AG04450 (cell line): ENCODE measurements around the gene JMJD7. TPM values are rescaled to one million over a fixed set of nuclear protein-coding genes. Genes with fewer than 3 reads are reported as not detected.

Source experiments
- CTCF ChIA-PET: fragments of 300-600, 350-600 bp; formaldehyde crosslinking; extraction: SDS; loops from one replicate; lab custom pipeline; 2022; ENCODE audit warnings: antibody characterized with exemption, inconsistent platforms; lab: Charles Lee
- POLR2A ChIA-PET: fragments of 350-600 bp; formaldehyde crosslinking; extraction: SDS; loops from one replicate; lab custom pipeline; 2021; ENCODE audit warnings: antibody characterized with exemption, inconsistent platforms; lab: Yijun Ruan, JAX
- DNase-seq: peaks from one replicate; pipeline ENCODE4 v3.0.0-alpha.2; 2011; ENCODE audit warnings: low read depth, low spot score
- H3K27ac ChIP-seq: one replicate; pipeline ENCODE4 v1.5.1; 2012; ENCODE audit warnings: low read depth, low read length, control low read depth
- H3K27me3 ChIP-seq: one replicate; pipeline ENCODE4 v1.6.0; 2012; ENCODE audit warnings: low read length; ENCODE audit not compliant: control insufficient read depth, insufficient read depth
- H3K4me3 ChIP-seq: 2 replicates; pipeline ENCODE4 v1.5.1; 2011; ENCODE audit warnings: mild to moderate bottlenecking, low read depth, low read length, control low read depth
- H3K9me3 ChIP-seq: 2 replicates; pipeline ENCODE4 v1.5.1; 2012; ENCODE audit warnings: low read length; ENCODE audit not compliant: control insufficient read depth, insufficient read depth
- polyA plus RNA-seq: library from polyadenylated mRNA; depleted of rRNA; stranded (reverse); fragments of >200 nt; gene quantifications from 2 replicates; pipeline ENCODE4 v1.2.3, GENCODE V29; 2011
- TF ChIP-seq, protein P1 (sequence below): IDR thresholded peaks from 2 replicates; pipeline ENCODE4 v1.5.1; 2011; ENCODE audit warnings: low read depth, low read length, control low read depth, inconsistent platforms

The JMJD7 gene
- polyA plus RNA-seq, 1 experiment = 5.1 TPM

DNA sequence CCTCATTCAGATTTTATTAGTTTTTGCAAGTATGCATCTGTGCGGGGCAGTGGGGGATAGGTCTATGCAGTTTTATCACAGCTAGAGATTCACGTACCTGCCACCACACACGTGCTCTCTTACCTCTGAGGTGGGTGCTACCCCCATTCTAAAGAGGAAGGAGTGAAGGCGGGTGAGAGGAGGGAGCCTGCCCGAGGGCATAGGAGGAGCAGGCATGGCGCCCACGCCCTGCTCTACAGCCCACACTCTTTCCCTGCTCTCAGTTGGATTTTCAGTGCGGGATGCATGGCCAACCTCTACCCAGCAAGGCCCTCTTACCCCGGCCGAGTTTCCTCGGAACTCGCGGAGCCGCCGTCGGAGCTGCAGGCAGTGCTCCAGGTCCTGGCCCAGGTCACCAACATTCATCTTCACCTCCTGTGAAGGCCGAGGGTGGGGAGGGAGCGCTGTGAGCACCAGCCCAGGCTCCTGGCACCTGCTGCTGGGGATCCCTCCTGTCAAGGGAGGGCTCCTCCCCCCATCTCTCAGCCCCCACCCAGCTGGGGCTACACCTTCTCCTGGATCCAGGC lies 37.7 kb downstream of the JMJD7 start:
- H3K27me3 ChIP-seq = peaks cover 17% of the 10 kb centered on the region
- no peaks in the 10 kb centered on the region; the same call in 1 of the 2 replicates for H3K9me3 ChIP-seq
- no peak overlapping the region for H3K27ac ChIP-seq
- TF ChIP-seq, protein P1, sequence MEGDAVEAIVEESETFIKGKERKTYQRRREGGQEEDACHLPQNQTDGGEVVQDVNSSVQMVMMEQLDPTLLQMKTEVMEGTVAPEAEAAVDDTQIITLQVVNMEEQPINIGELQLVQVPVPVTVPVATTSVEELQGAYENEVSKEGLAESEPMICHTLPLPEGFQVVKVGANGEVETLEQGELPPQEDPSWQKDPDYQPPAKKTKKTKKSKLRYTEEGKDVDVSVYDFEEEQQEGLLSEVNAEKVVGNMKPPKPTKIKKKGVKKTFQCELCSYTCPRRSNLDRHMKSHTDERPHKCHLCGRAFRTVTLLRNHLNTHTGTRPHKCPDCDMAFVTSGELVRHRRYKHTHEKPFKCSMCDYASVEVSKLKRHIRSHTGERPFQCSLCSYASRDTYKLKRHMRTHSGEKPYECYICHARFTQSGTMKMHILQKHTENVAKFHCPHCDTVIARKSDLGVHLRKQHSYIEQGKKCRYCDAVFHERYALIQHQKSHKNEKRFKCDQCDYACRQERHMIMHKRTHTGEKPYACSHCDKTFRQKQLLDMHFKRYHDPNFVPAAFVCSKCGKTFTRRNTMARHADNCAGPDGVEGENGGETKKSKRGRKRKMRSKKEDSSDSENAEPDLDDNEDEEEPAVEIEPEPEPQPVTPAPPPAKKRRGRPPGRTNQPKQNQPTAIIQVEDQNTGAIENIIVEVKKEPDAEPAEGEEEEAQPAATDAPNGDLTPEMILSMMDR = no peak
- POLR2A ChIA-PET = no interaction called here
- no peak for DNase-seq
- CTCF ChIA-PET = no interaction called here
- H3K4me3 ChIP-seq = no peak overlapping the region

DNA sequence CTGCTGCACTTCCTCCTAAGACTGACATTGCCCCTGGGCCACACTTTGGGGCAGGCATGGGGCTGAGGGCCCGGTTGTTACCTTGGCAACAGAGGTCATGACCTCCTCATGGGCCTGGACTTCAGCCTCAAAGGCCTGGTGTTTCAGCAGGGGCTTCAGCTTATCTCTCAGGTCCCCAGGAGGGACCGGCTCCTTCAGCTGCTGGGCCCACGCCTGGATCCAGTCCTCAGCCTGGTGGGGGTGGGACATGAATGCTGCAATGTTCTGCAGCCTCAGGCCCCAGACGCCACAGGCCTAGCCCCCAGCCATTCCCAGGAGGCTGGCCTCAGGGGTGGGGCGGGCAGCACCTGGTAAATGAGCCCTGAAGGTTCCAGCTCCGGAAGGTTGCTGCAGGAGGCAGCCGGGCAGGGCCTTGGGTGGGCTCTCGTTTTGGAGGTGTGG lies 38.4 kb downstream of the JMJD7 start:
- H3K9me3 ChIP-seq = no peaks in the 10 kb centered on the region; the same call in 1 of the 2 replicates
- POLR2A ChIA-PET = no interaction called here
- CTCF ChIA-PET = no interaction called here

GRCh38 chr15:41866872-41867579 lies 39.1 kb downstream of the JMJD7 start:
- TF ChIP-seq, protein P1 = no peak
- ChIA-PET POLR2A (interaction anchor here (1.1 kb wide), 1 partner anchor 15 kb away, joined by 4 read pairs; no protein-coding TSS in a partner anchor), CTCF (no interaction called here)
- Histone ChIP-seq H3K4me3 (no peak overlapping the region), H3K27me3 (peaks cover 15% of the 10 kb centered on the region), H3K9me3 (no peaks in the 10 kb centered on the region; the same call in 1 of the 2 replicates), H3K27ac (no peak overlapping the region)
- DNase-seq = no peak

More for the DNA sequence above, 38.4 kb downstream of the JMJD7 start:
- DNase-seq = no peak
- TF ChIP-seq, protein P1 = no peak
- Histone ChIP-seq H3K27ac (no peak overlapping the region), H3K4me3 (no peak overlapping the region), H3K27me3 (peaks cover 15% of the 10 kb centered on the region)

- Histone ChIP-seq H3K4me3 (no peak overlapping the region), H3K9me3 (no peaks in the 10 kb centered on the region; the same call in 1 of the 2 replicates), H3K27ac (no peak overlapping the region), H3K27me3 (peaks cover 9% of the 10 kb centered on the region)
- no peak for DNase-seq
- ChIA-PET POLR2A (interaction anchor here (1.1 kb wide), 1 partner anchor 16 kb away, joined by 4 read pairs; no protein-coding TSS in a partner anchor), CTCF (no interaction called here)
- TF ChIP-seq, protein P1 = no peak
Measured at GRCh38 chr15:41868321-41868720, 40.4 kb downstream of the JMJD7 start.
